ENCODE measurements around the gene DNAAF9.

DNAAF9 gene

GRCh38 chr20:3409417-3409816 lies 1.9 kb upstream of the DNAAF9 start:
- no peak for DNase-seq

- DNase-seq = peak; percentile 61
These were observed 535 bp upstream of the DNAAF9 start for GRCh38 chr20:3407771-3408637.

- DNase-seq = no peak
These were observed 909 bp downstream of the DNAAF9 start for GRCh38 chr20:3406481-3407039.

GRCh38 chr20:3405696-3406358 lies 1.6 kb downstream of the DNAAF9 start:
- DNase-seq = no peak

GRCh38 chr20:3405139-3405538 lies 2.3 kb downstream of the DNAAF9 start:
- DNase-seq = no peak

- DNase-seq = no peak
These were observed 3.1 kb downstream of the DNAAF9 start for GRCh38 chr20:3404402-3404801.

GRCh38 chr20:3403741-3404140 lies 3.7 kb downstream of the DNAAF9 start:
- no peak for DNase-seq

GRCh38 chr20:3402453-3402852 lies 5.0 kb downstream of the DNAAF9 start:
- no peak for DNase-seq

- DNase-seq = no peak
These were observed 7.0 kb downstream of the DNAAF9 start for GRCh38 chr20:3400260-3401155.

- DNase-seq = no peak
These were observed 8.7 kb downstream of the DNAAF9 start for GRCh38 chr20:3398681-3399252.

GRCh38 chr20:3396492-3396891 lies 11.0 kb downstream of the DNAAF9 start:
- DNase-seq = no peak

- DNase-seq = no peak
These were observed 14.7 kb downstream of the DNAAF9 start for GRCh38 chr20:3392756-3393155.

- no peak for DNase-seq
These were observed 16.6 kb downstream of the DNAAF9 start for GRCh38 chr20:3390759-3391425.

GRCh38 chr20:3383878-3384495 lies 23.5 kb downstream of the DNAAF9 start:
- no peak for DNase-seq

GRCh38 chr20:3382836-3383235 lies 24.6 kb downstream of the DNAAF9 start:
- DNase-seq = no peak

- DNase-seq = no peak
These were observed 27.0 kb downstream of the DNAAF9 start for GRCh38 chr20:3380228-3381070.

- DNase-seq = no peak
These were observed 29.3 kb downstream of the DNAAF9 start for GRCh38 chr20:3378138-3378537.

- DNase-seq = no peak
These were observed 29.8 kb downstream of the DNAAF9 start for GRCh38 chr20:3377644-3378043.

- DNase-seq = no peak
These were observed 33.2 kb downstream of the DNAAF9 start for GRCh38 chr20:3374296-3374695.

- no peak for DNase-seq
These were observed 35.7 kb downstream of the DNAAF9 start for GRCh38 chr20:3371754-3372153.

GRCh38 chr20:3367089-3367488 lies 40.4 kb downstream of the DNAAF9 start:
- no peak for DNase-seq

Measured in activated naive CD4-positive, alpha-beta T cell treated with anti-CD3 and anti-CD28 coated beads, Interleukin-2, amount 50 U/mL, for 16 hours (primary cell).